ENCODE results near the gene SLX1A.
"Not testable (repeated sequence)": the region's sequence is repeated elsewhere in the genome, so short reads cannot be mapped to it uniquely, and the experiment has no call there.

Gene SLX1A

DNA sequence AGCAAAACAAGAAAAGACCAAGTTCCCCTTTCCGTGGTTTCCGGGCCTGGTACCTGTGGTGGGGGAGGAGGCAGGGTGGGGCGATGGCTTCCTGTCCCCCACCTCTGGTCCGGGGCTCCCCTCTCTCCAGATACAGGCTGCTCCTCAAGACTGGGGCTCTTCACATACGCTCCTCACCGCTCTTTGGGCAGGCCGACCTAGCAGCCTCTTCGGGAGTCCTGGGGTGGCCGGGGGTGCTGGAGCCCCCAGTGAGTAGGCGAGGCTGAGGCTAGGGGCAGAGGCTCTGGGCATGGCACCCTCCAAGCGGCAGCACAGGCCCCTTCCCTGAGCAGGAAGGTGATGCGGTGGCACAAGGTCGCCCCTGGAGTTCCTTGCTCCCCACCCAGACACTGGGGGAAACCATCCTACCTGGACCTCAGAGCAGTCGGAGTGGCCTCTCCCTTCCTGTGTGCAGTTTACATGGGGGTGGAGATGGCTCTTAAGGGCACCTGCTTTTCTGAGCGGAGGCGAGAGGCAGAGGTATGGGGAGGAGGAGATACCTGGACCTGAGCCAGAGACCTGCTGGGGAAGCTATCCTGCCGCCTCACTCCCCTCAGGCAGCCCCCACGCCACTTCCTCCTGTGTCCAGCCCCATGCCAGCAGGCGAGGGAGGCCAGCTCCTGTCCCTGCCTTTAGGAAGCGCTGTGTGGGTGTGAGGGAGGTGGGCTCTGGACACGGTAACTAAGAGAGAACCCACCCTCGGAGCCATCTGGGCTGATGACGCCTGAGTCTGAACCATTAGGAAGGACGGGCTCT lies 9.4 kb upstream of the SLX1A start:
- DNase-seq (ENCODE audit: low read depth) = no peak

DNA sequence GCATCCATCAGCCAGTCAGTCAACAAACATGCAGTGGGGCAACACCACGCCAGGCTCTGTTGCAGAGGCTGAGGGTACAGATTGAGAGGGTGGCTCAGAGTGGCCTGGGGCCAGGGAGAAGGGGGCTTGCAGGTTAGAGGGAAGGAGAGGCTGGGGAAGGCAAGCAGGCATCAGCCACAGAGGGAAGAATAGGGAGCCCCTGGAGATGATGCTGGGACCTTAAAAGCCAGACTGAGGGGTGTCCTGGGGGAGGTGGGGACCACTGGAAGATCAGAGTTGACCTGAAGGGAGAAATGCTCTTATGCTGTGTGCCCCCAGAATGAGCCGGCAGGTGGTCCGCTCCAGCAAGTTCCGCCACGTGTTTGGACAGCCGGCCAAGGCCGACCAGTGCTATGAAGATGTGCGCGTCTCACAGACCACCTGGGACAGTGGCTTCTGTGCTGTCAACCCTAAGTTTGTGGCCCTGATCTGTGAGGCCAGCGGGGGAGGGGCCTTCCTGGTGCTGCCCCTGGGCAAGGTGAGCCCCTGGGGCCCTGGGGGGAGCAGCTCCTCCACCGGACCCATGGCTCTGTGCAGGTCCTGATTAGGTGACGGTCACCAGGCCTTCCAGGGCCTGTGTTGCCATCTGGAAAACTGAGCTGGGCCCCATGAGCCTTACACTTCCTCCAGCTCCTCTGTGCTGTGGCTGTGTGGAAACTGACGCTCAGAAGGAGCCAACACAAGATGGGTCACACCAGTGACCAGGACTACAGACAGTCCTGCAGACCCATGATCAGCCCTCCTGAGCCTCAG lies 8.6 kb upstream of the SLX1A start:
- no peak for DNase-seq (ENCODE audit: low read depth)

DNA sequence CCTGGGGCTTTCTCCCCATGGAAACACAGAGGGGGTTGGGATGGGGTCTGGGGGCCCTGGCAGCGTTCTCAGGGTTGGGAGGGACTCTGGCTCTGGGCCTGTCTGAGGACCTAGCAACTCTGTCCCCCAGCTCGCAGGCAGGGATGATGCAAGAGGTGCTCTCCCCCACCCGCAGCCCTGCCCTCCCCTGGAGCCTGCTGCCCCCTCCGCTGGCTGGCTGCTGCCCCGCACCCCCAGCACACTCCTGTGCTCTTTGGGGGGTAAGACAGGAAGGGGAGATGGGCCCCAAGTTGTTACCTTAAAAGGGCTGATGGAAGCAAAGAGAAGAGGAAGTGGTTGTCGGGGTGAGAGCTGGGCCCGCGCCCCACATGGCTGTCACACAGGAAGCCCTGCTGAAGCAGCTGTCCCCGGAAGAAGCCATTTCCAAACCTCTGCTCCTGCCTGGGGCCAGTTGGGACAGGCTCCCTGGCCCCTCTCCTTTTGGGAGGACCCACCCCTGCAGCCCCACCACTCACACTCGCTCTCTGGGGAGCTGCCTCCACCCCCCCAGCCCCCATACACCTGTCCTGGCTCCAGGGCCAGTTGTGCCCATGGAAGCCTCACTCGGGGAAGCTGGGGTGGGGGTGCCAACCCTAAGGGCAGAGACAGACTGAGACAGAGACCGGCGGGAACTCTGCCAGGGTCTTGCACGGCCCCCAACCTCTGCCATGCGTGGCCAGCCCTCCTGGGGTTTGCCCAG lies 7.8 kb upstream of the SLX1A start:
- DNase-seq (ENCODE audit: low read depth) = no peak

DNA sequence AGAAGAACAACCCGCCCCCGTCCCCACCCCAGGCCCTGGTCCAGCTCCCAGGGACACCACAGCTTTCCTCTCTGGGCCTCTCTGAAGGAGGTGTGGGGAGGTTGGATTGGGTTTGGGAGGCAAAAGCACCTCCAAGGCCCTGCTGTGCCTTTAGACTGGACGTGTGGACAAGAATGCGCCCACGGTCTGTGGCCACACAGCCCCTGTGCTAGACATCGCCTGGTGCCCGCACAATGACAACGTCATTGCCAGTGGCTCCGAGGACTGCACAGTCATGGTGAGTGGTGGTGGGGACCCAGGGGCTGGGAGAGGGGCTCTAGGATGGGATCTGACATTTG lies 7.3 kb upstream of the SLX1A start:
- no peak for DNase-seq (ENCODE audit: low read depth)

GRCh38 chr16:30186782-30187555 lies 6.7 kb upstream of the SLX1A start:
- DNase-seq (ENCODE audit: low read depth) = no peak

DNA sequence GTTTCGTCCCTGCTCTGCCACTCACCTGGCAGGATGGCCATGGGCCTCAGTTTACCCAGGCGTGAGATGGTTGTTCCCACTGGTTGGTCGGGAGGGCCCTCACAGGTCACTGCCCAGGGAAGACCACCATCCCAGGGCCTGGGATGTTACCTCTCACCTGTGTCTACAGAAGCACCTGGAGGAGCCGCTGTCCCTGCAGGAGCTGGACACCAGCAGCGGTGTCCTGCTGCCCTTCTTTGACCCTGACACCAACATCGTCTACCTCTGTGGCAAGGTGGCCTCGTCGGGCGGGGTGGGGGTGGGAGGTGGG lies 6.2 kb upstream of the SLX1A start:
- DNase-seq (ENCODE audit: low read depth) = no peak

GRCh38 chr16:30187971-30188561 lies 5.6 kb upstream of the SLX1A start:
- DNase-seq (ENCODE audit: low read depth) = no peak

DNA sequence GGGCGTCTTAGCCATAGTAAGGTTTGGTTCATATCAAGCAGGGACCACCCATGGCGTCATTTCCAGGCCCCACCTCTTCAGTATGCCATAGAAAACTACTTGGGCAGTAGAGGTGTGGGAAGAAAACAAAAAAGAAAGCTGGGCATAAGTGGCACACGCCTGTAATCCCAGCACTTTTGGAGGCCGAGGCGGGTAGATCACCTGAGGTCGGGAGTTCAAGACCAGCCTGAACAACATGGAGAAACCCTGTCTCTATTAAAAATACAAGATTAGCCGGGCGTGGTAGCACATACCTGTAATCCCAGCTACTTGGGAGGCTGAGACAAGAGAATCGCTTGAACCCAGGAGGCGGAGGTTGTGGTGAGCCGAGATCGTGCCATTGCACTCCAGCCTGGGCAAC lies 2.5 kb upstream of the SLX1A start:
- not testable (repeated sequence) for DNase-seq (ENCODE audit: low read depth)

DNA sequence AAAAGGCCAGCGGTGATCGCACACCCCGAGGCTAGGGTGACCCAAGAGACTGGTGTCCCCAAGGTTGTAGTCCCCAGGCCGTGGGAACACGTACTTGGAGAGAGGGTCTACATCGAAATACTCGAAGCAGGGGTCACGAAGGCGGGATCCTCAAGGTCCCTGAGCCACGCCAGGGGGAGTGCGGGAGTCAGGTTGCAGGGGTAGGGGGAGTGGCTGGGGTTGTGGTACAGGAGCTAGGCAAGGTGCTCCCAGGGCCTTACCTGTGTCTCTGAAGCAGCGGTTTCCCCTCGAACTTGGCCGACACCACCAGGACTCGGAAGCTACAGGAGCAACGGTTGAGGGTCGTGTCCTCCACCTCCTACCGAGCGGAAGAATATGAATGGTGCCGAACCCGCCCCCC lies 577 bp upstream of the SLX1A start:
- DNase-seq (ENCODE audit: low read depth) = not testable (repeated sequence)

GRCh38 chr16:30194172-30194925 lies 674 bp downstream of the SLX1A start:
- not testable (repeated sequence) for DNase-seq (ENCODE audit: low read depth)

- not testable (repeated sequence) for DNase-seq (ENCODE audit: low read depth)
Observed at GRCh38 chr16:30197001-30197400, 3.3 kb downstream of the SLX1A start.

DNA sequence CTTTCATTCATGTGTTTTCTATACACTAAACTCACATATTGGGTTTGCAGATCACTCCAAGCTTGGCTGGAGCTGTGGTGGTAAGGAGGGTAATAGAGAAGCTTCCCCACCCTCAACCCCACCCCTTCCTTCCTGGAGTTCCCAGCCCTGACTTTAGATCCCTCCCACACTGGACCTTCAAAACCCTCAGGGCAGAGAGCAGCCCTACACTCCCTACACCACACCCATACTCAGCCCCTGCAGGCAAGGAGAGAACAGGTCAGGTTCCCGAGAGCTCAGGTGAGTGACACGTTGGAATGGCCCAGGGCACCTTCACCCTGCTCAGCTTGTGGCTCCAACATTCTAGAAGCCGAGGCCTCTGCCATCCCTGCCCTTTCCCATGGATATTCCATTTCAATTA lies 5.4 kb downstream of the SLX1A start, which contains the start of gene SULT1A3:
SULT1A3 (plus strand) TSS at position 207 of the 400 bp plus-strand sequence. CDS start 1,474 bp downstream, outside the sequence.
- not testable (repeated sequence) for DNase-seq (ENCODE audit: low read depth)

GRCh38 chr16:30199608-30200343 lies 6.1 kb downstream of the SLX1A start:
- not testable (repeated sequence) for DNase-seq (ENCODE audit: low read depth)

GRCh38 chr16:30205541-30206236 lies 12.0 kb downstream of the SLX1A start:
- not testable (repeated sequence) for DNase-seq (ENCODE audit: low read depth)

DNA sequence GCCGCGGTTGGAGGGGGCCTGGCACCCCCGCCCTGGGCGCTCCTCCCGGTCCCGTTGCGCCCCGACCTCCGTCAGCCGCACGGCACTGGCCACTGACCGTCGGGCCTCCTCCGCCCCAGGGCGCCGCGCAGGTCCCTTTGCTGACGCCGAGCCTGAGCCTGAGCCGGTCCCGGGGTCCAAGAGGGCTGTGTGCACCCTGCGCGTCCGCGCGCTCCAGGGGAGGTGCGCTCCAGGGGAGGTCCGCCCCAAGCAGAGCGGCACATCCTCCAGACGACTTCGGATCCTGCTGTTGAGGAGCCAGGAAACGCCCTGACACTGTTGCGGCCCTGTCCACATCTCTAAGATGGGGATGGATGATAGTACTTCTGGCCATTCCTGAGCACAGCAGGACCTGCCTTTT lies 12.6 kb downstream of the SLX1A start:
- not testable (repeated sequence) for DNase-seq (ENCODE audit: low read depth)

DNA sequence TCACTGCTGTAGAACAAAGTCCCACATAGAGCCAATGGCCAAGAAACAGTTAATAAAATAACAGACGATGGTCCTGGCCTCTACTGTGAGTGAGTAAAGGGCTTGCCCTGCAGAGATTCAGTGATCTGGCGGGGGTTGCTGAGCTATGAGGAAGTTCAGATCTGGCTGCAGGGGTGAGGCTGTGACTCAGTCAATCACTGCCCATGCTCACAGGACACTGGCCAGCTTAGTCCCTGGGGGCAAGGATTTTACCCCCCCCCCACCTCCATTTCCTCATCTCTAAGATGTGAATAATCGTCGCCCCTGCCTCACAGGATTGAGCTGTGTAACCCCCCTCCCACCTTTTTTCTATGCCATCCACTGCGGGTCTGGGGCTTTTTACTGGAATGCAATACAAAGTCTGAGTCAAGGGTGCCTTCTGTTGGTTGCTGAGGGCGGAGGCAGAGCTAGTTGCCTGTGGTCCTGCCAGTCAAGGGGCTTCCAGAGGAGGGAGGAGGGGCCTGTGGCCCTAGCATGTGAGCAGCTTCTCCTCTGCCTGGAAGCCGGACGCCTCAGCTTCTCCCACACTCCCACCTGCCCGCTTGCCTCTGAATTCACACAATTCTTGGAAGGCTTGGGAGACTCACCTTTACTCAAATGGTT lies 13.5 kb downstream of the SLX1A start:
- not testable (repeated sequence) for DNase-seq (ENCODE audit: low read depth)

- DNase-seq (ENCODE audit: low read depth) = not testable (repeated sequence)
Observed at GRCh38 chr16:30209032-30209431, 15.4 kb downstream of the SLX1A start.

DNA sequence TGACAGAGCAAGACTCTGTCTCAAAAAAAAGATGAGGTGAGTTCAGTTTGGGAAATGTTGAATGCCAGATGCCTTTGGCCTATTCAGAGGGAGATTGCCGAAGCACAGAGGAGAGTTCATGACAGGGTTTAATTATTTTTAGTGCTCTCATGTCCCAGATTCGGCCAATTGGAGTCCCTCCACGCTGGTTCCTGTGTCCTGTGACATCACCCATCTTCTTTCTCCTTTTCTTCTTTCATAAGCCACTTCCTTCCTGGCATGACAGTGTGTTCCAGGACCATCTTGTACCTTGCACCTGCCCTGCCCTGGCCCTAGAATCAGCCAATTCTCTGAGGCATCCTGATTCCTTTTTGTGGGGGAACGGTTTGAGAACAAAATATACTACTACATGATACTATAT lies 17.7 kb downstream of the SLX1A start:
- DNase-seq (ENCODE audit: low read depth) = not testable (repeated sequence)

- DNase-seq (ENCODE audit: low read depth) = not testable (repeated sequence)
Observed at GRCh38 chr16:30217082-30217481, 23.4 kb downstream of the SLX1A start.

All from HS-5 (cell line).